GM12865 (cell line): ENCODE results near the gene SPATA12.

Experiments
- DNase-seq: peaks from one replicate; pipeline ENCODE4 v3.0.0; 2010; ENCODE audit warnings: low read depth
- H3K4me3 ChIP-seq: 2 replicates; pipeline ENCODE4 v1.5.1; 2011; ENCODE audit warnings: mild to moderate bottlenecking, low read depth, low read length, control low read depth
- TF ChIP-seq, protein P1 (sequence below): IDR thresholded peaks from 2 replicates; pipeline ENCODE4 v1.5.1; 2011; ENCODE audit warnings: low read length, control low read depth, low read depth, inconsistent platforms; ENCODE audit not compliant: insufficient read depth; ENCODE audit errors: missing control alignments

SPATA12 gene, protein sequence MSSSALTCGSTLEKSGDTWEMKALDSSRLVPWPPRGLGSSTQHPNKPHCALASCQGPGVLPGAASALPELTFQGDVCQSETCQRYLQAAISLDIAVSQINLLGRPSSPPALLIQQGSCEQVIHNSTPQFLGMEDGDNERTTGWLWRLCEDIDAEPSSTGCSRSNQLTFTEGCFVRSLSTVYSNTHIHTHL

DNA sequence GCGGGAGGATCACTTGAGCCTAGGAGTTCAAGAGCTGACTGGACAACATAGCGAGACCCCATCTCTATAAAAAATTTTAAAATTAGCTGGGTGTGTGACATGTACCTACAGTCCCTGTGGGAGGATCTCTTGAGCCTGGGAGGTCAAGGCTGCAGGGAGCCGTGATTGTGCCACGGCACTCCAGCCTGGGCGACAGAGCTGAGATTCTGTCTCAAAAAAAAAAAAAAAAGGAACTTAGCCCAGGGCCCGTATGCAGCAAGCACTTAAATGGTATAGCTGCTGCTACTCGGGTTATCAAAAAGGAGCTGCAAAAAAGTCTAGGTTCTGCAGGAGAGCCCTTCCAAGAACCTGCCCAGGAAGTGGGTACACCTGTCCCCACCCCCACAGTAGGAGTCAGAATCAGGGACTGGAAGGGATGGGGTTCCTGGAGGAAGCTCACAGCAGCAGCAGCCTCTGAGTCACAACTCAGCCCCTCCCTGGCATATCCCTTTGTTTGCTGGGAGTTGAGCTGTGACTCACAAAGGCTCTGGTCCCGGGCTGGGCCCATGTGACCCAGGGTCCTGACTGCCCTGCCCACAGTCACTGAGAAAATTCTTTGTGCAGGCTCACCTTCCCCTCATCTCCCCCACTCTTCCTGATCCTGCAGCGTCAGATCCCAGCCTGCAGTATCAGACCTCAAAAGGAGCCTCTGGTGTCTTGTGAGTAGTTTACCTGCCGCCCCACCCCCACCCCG, at the start of gene SPATA12:
Gene SPATA12 (plus strand): TSS at position 576 of the 733 bp plus-strand sequence. CDS start 13,031 bp downstream, outside the sequence.
- DNase-seq: no peak
- no peak within 1 kb of the TSS for H3K4me3 ChIP-seq
- TF ChIP-seq, protein P1, sequence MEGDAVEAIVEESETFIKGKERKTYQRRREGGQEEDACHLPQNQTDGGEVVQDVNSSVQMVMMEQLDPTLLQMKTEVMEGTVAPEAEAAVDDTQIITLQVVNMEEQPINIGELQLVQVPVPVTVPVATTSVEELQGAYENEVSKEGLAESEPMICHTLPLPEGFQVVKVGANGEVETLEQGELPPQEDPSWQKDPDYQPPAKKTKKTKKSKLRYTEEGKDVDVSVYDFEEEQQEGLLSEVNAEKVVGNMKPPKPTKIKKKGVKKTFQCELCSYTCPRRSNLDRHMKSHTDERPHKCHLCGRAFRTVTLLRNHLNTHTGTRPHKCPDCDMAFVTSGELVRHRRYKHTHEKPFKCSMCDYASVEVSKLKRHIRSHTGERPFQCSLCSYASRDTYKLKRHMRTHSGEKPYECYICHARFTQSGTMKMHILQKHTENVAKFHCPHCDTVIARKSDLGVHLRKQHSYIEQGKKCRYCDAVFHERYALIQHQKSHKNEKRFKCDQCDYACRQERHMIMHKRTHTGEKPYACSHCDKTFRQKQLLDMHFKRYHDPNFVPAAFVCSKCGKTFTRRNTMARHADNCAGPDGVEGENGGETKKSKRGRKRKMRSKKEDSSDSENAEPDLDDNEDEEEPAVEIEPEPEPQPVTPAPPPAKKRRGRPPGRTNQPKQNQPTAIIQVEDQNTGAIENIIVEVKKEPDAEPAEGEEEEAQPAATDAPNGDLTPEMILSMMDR: no peak

DNA sequence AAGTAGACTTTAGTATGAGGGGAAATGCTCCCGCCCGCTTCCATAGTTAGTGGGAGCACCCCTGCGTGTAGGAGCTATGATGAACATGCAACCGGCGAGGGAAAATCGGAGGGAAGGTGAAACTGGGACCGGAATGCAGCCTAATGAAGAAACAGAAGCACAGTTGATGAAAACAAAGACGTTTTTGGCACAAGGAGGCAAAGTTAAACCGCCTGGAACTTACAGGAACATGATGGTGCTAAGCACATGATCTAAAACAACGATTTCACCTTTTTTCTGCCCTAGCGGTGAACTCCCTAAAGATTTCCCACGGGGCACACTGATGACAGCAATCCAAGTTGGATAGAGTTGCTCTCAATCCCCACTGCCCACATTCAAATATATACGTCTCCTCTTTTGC, 49.4 kb upstream of the SPATA12 start:
- H3K4me3 ChIP-seq: no peak overlapping the region
- DNase-seq: no peak
- TF ChIP-seq, protein P1: no peak

DNA sequence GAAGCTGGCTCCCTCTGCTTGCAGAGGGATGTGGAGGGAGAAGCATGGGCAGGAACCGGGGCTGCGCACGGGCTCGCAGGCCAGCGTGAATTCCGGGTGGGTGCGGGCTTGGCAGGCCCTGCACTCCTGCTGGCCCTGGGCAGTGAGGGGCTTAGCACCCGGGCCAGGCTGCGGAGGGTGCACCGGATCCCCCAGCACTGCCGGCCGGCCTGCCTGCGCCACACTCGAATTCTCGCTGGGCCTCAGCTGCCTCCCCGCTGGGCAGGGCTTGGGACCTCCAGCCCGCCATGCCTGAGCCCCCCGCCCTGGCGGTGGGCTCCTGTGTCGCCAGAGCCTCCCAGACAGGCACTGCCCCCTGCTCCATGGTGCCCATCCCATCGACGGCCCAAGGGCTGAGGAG, 47.6 kb upstream of the SPATA12 start:
- H3K4me3 ChIP-seq: no peak overlapping the region
- TF ChIP-seq, protein P1: no peak
- DNase-seq: no peak

DNA sequence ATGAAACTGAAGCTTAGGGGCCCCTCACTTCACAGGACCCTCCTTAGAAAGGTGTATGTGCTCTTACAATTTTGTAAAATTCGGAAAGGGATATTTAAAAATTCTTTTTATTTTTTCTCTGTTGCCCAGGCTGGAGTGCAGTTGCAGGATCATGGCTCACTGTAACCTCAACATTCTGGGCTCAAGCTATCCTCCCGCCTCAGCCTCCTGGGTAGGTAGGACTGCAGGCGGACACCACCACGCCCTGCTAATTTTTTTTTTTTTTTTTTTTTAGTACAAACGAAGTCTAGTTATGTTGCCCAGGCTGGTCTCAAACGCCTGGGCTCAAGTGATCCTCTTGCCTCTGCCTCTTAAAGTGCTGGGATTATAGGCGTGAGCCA, 45.1 kb upstream of the SPATA12 start:
- no peak for DNase-seq
- TF ChIP-seq, protein P1: no peak
- no peak overlapping the region for H3K4me3 ChIP-seq

DNA sequence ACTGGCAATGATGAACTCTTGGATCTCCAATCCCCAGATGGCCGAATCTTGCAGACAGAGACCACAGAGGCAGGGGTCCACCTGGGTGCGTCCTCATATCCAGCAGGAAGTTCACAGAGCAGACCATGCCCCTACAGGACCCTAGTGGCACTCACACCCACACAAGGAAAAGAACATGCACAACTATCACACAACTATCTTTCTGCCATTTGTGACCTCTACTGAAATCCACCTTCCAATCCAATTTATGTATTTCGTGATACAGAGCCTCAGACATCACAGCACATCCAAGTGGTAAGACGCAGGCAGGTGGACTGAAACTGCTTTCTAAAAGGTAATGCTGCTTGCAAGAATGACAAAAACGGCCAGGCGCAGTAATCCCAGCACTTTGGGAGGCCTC, 44.6 kb upstream of the SPATA12 start:
- TF ChIP-seq, protein P1: no peak
- DNase-seq: no peak
- H3K4me3 ChIP-seq: no peak overlapping the region

DNA sequence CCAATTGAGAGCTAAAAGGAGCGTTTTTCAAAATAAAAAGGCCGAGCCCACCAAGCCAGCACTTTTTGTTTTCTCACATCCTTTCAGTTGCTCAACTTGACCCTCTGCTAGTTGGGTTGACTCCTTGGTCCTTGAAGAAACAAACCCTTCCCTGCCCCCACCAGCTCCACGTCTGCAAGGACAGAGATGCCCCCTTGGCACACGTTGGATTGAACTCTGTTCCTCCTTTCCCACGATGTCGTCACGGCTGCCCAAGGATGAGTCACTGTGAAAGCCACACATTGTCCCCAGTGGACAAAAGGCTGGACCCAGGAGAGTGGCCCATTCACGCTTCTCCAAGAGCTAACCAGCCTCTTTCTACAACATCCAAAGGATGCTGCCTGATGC, 43.0 kb upstream of the SPATA12 start:
- no peak overlapping the region for H3K4me3 ChIP-seq
- no peak for DNase-seq
- TF ChIP-seq, protein P1: no peak
